NCI-H1417 (cell line): ENCODE data around the gene SLC12A6.
"Not testable (repeated sequence)": the region's sequence is repeated elsewhere in the genome, so short reads cannot be mapped to it uniquely, and the experiment has no call there.

Source experiments
- DNase-seq, 3 experiments: peaks; one replicate each; lab custom pipeline; 2025; lab: John Stamatoyannopoulos, UW

SLC12A6 gene

DNA sequence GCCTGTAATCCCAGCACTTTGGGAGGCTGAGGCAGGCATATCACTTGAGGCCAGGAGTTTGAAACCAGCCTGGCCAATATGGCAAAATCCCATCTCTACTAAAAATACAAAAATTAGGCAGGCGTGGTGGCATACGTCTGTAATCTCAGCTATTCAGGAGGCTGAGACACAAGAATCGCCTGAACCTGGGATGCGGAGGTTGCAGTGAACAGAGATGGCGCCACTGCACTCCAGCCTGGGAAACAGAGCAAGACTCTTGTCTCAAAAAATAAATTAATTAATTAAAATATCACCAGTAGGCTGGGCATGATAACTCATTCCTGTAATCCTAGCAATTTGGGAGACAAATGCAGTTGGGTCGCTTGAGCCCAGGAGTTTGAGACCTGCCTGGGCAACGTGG lies 144.3 kb downstream of the SLC12A6 start:
- DNase-seq: not testable (repeated sequence)

DNA sequence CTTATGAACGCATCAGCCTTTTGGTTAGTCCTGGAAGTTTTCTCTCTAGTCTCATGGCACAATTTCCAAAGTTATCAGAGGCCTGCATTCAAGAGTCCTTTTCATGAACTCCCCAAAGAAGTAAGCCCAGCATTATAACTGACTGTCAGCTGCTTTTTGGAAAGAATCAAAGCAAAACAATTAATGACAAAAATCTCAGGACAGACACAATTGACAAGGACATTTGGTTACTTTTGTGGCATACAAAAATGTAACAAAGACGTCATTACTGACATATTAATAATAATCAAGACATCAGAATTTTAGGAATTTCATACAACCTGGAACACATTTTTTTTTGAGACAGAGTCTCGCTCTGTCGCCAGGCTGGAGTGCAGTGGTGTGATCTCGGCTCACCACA lies 148.9 kb downstream of the SLC12A6 start:
- DNase-seq: no peak

GRCh38 chr15:34185666-34186065 lies 151.9 kb downstream of the SLC12A6 start:
- no peak for DNase-seq

GRCh38 chr15:34182942-34183341 lies 154.6 kb downstream of the SLC12A6 start:
- DNase-seq: no peak
